ENCODE data around the gene CD22. TPM values are rescaled to one million over a fixed set of nuclear protein-coding genes. Genes with fewer than 3 reads are reported as not detected.

The CD22 gene
- total RNA-seq, 3 donors from 2014 or later (not counting 1 experiment from before 2014, with no cell fraction given) = 4.3 to 7.0 (median 6.0) TPM

GRCh38 chr19:35351411-35352176 lies 22.6 kb downstream of the CD22 start:
- no peak overlapping the region for H3K4me3 Mint-ChIP-seq
- no peaks in the 10 kb centered on the region for H3K9me3 ChIP-seq (ENCODE audit: control insufficient read depth, insufficient read depth, low read length)
- TF ChIP-seq, protein P1, sequence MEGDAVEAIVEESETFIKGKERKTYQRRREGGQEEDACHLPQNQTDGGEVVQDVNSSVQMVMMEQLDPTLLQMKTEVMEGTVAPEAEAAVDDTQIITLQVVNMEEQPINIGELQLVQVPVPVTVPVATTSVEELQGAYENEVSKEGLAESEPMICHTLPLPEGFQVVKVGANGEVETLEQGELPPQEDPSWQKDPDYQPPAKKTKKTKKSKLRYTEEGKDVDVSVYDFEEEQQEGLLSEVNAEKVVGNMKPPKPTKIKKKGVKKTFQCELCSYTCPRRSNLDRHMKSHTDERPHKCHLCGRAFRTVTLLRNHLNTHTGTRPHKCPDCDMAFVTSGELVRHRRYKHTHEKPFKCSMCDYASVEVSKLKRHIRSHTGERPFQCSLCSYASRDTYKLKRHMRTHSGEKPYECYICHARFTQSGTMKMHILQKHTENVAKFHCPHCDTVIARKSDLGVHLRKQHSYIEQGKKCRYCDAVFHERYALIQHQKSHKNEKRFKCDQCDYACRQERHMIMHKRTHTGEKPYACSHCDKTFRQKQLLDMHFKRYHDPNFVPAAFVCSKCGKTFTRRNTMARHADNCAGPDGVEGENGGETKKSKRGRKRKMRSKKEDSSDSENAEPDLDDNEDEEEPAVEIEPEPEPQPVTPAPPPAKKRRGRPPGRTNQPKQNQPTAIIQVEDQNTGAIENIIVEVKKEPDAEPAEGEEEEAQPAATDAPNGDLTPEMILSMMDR (IDR thresholded peaks at IDR 0.05) = no peak
- H3K36me3 ChIP-seq (ENCODE audit: control insufficient read depth, insufficient read depth, low read length) = no peaks in the 10 kb centered on the region
- H3K27me3 Mint-ChIP-seq (ENCODE audit: low read depth in 2 of 2) = peaks cover 7 to 18% of the 10 kb centered on the region in 2 donors
- 96% methylated on average over 47 of the region's 47 CpGs for WGBS (ENCODE audit: insufficient coverage)
- peak in 1 of 2 donors; percentile 14 for DNase-seq
- peaks cover 17 to 21% of the 10 kb centered on the region in 2 donors for H3K4me1 Mint-ChIP-seq
- H3K27ac Mint-ChIP-seq = no peak overlapping the region
- intact Hi-C loops (cut with micrococcal nuclease) = loop anchor here (1.0 to 10.0 kb wide), 3 partner anchors 117 to 243 kb away; no protein-coding TSS in a partner anchor
- H3K4me1 ChIP-seq (ENCODE audit: control insufficient read depth, insufficient read depth, low read length) = peaks cover 31% of the 10 kb centered on the region
- H3K4me3 ChIP-seq (ENCODE audit: low read length) = no peak overlapping the region
- H3K36me3 Mint-ChIP-seq = no peaks in the 10 kb centered on the region
- no peak for ATAC-seq
- H3K9me3 Mint-ChIP-seq = no peaks in the 10 kb centered on the region
- H3K27me3 ChIP-seq (ENCODE audit: control insufficient read depth, insufficient read depth, low read length) = no peaks in the 10 kb centered on the region
- no peak overlapping the region for H3K27ac ChIP-seq (ENCODE audit: low read length)

GRCh38 chr19:35352177-35352447 lies 23.1 kb downstream of the CD22 start:
- Histone ChIP-seq H3K27me3 (ENCODE audit: control insufficient read depth, insufficient read depth, low read length) (no peaks in the 10 kb centered on the region), H3K27ac (ENCODE audit: low read length) (no peak overlapping the region), H3K4me3 (ENCODE audit: low read length) (no peak overlapping the region), H3K36me3 (ENCODE audit: control insufficient read depth, insufficient read depth, low read length) (no peaks in the 10 kb centered on the region), H3K9me3 (ENCODE audit: control insufficient read depth, insufficient read depth, low read length) (no peaks in the 10 kb centered on the region), H3K4me1 (ENCODE audit: control insufficient read depth, insufficient read depth, low read length) (peaks cover 26% of the 10 kb centered on the region)
- intact Hi-C loops (cut with micrococcal nuclease) = loop anchor here (1.0 to 10.0 kb wide), 3 partner anchors 116 to 243 kb away; no protein-coding TSS in a partner anchor
- Mint-ChIP-seq H3K9me3 (no peaks in the 10 kb centered on the region), H3K27ac (no peak overlapping the region), H3K27me3 (ENCODE audit: low read depth in 2 of 2) (peaks cover 3 to 13% of the 10 kb centered on the region in 2 donors), H3K4me1 (peaks cover 12 to 16% of the 10 kb centered on the region in 2 donors), H3K36me3 (no peaks in the 10 kb centered on the region), H3K4me3 (no peak overlapping the region)
- TF ChIP-seq, protein P1 (IDR thresholded peaks at IDR 0.05) = no peak
- ATAC-seq = no peak
- WGBS (ENCODE audit: insufficient coverage) = 88% methylated on average over 18 of the region's 18 CpGs
- DNase-seq = peak in 1 of 2 donors; percentile 14

DNA sequence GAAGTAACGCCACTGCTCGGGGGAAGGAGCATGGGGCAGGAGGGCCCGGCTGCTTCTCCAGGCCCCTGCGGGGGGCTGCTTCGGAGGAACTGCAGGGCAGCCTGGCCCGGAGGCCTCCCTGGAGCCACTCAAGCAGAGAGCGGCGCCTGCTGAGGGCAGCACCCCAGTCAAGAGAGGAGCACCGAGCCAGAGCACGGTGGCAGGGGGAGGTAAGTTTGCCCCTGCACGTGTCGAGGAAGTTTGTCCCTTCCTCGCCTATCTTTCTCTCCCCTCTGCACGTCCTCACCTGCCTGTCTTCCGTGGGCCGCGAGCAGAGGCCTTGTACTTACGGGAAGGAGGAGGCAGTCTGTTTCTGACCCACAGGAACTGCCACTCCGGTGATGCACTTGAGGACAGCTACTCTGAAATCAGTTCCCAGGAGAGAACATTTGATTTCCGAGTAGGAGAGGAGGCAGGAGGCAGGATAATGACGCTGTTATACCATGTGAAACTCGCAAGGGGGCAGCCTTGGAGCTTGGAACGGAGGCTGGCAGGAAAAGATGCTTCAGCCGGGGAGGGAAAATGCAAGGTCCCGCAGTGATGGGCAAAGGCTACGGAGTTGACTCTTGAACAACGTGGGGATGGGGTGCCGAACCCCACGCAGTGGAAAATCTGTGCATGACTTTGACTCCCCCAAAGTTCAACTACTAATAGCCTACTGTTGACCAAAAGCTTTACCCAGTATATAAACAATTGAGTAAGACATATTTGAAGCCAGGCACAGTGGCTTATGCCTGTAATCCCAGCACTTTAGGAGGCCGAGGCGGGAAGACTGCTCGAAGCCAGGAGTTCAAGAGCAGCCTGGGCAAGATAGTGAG lies 23.7 kb downstream of the CD22 start:
- intact Hi-C loops (cut with micrococcal nuclease) = loop anchor here (1.0 to 10.0 kb wide), 3 partner anchors 116 to 242 kb away; no protein-coding TSS in a partner anchor
- no peak overlapping the region for H3K4me3 Mint-ChIP-seq

More for the DNA sequence above, 23.7 kb downstream of the CD22 start:
- peak; percentile 58 to 89 for DNase-seq
- Histone ChIP-seq H3K9me3 (ENCODE audit: control insufficient read depth, insufficient read depth, low read length) (no peaks in the 10 kb centered on the region), H3K4me3 (ENCODE audit: low read length) (no peak overlapping the region), H3K4me1 (ENCODE audit: control insufficient read depth, insufficient read depth, low read length) (peaks cover 20% of the 10 kb centered on the region), H3K27ac (ENCODE audit: low read length) (no peak overlapping the region), H3K36me3 (ENCODE audit: control insufficient read depth, insufficient read depth, low read length) (no peaks in the 10 kb centered on the region), H3K27me3 (ENCODE audit: control insufficient read depth, insufficient read depth, low read length) (no peaks in the 10 kb centered on the region)
- Mint-ChIP-seq H3K27me3 (ENCODE audit: low read depth in 2 of 2) (peaks cover 7 to 9% of the 10 kb centered on the region in 2 donors), H3K36me3 (no peaks in the 10 kb centered on the region), H3K9me3 (no peaks in the 10 kb centered on the region), H3K4me1 (peaks cover 10% of the 10 kb centered on the region in 2 donors), H3K27ac (peak overlapping the region in 1 of 2 donors; percentile 59)
- WGBS (ENCODE audit: insufficient coverage) = 41% methylated on average over 30 of the region's 32 CpGs
- TF ChIP-seq, protein P1 (IDR thresholded peaks at IDR 0.05) = peak; percentile 89
- ATAC-seq = peak; percentile 74 to 84 (median 77)
